Activated T-helper 9 cell treated with anti-CD3 and anti-CD28 coated beads, Interleukin-2, amount 50 U/mL, for 16 hours (primary cell): ENCODE results near the gene TOMM40L.
"Not testable (repeated sequence)": the region's sequence is repeated elsewhere in the genome, so short reads cannot be mapped to it uniquely, and the experiment has no call there.

Experiments
- DNase-seq: peaks from one replicate; pipeline ENCODE4 v3.0.0-alpha.2; 2020; ENCODE audit warnings: low read depth

Gene TOMM40L

GRCh38 chr1:161257109-161257508, 31.2 kb downstream of the TOMM40L start:
- not testable (repeated sequence) for DNase-seq

GRCh38 chr1:161258439-161259344, 32.8 kb downstream of the TOMM40L start, which contains the start of gene PCP4L1:
Gene PCP4L1, plus strand, starts transcription at chr1:161258745. Its CDS starts 230 bp downstream, at chr1:161258975.
- DNase-seq: peak; percentile 4

GRCh38 chr1:161259345-161259702, 33.5 kb downstream of the TOMM40L start:
- no peak for DNase-seq

- no peak for DNase-seq
Measured at GRCh38 chr1:161259765-161260164, 33.9 kb downstream of the TOMM40L start.

- DNase-seq: no peak
Measured at GRCh38 chr1:161260376-161261260, 34.8 kb downstream of the TOMM40L start.

GRCh38 chr1:161261261-161262235, 35.7 kb downstream of the TOMM40L start:
- DNase-seq: no peak

GRCh38 chr1:161265305-161265704, 39.4 kb downstream of the TOMM40L start:
- DNase-seq: no peak

- DNase-seq: no peak
Measured at GRCh38 chr1:161266202-161266601, 40.3 kb downstream of the TOMM40L start.

- DNase-seq: no peak
Measured at GRCh38 chr1:161266836-161267235, 41.0 kb downstream of the TOMM40L start.

- DNase-seq: no peak
Measured at GRCh38 chr1:161267321-161267720, 41.5 kb downstream of the TOMM40L start.

- DNase-seq: no peak
Measured at GRCh38 chr1:161273402-161273801, 47.5 kb downstream of the TOMM40L start.

GRCh38 chr1:161274874-161275273, 49.0 kb downstream of the TOMM40L start:
- DNase-seq: no peak
